HL-60 (cell line): Measurements from ENCODE around the gene TNFRSF8.

Source experiments
- DNase-seq, 2 experiments: peaks; one replicate each; pipeline ENCODE4 v3.0.0-alpha.2; 2010 to 2020; ENCODE audit warnings: low read depth in 1 of 2, low spot score in 1 of 2
- H3K27ac ChIP-seq: fragments of 250-450 bp; sonication (Bioruptor Pico); replicated peaks from 2 replicates; pipeline ENCODE4 v1.5.1; 2020; ENCODE audit warnings: mild to moderate bottlenecking, moderate library complexity
- H3K27me3 ChIP-seq: fragments of 250-450 bp; sonication (Bioruptor Pico); 2 replicates; pipeline ENCODE4 v1.5.1; 2021; ENCODE audit warnings: mild to moderate bottlenecking, moderate library complexity; ENCODE audit not compliant: insufficient read depth, poor library complexity, severe bottlenecking
- H3K4me3 ChIP-seq: replicated peaks from 2 replicates; pipeline ENCODE4 v1.5.1; 2011; ENCODE audit warnings: mild to moderate bottlenecking, control low read depth, low read length; ENCODE audit not compliant: insufficient read depth
- GABPA ChIP-seq: IDR thresholded peaks from 2 replicates; pipeline ENCODE4 v1.6.1; 2012; ENCODE audit warnings: low read depth
- POLR2AphosphoS5 ChIP-seq: IDR thresholded peaks from 2 replicates; pipeline ENCODE4 v1.6.1; 2012; ENCODE audit warnings: low read depth
- SPI1 ChIP-seq: IDR thresholded peaks from 2 replicates; pipeline ENCODE4 v1.6.1; 2012; ENCODE audit warnings: low read depth, mild to moderate bottlenecking, borderline replicate concordance
- long read RNA-seq: library from polyadenylated mRNA; unstranded; transcript quantifications from one replicate; pipeline ENCODE4 v2.0.0, GENCODE V29; 2020
- TF ChIP-seq, protein P1 (sequence below): IDR thresholded peaks from 2 replicates; pipeline ENCODE4 v1.6.1; 2012; ENCODE audit warnings: low read depth; ENCODE audit not compliant: insufficient replicate concordance
- TF ChIP-seq, protein P2 (sequence below): IDR thresholded peaks from one replicate; pipeline ENCODE4 v1.5.1; 2011; ENCODE audit warnings: low read length, control low read depth, inconsistent platforms; ENCODE audit not compliant: insufficient read depth

The TNFRSF8 gene
- long read RNA-seq, transcript TNFRSF8-201 (15 exons, 3,686 nt): major isoform, 49 of 91 reads
- long read RNA-seq, partial matches to known transcripts: 7 of 91 reads
- long read RNA-seq, other reads (novel, unspliced or antisense): 32 of 91 reads

DNA sequence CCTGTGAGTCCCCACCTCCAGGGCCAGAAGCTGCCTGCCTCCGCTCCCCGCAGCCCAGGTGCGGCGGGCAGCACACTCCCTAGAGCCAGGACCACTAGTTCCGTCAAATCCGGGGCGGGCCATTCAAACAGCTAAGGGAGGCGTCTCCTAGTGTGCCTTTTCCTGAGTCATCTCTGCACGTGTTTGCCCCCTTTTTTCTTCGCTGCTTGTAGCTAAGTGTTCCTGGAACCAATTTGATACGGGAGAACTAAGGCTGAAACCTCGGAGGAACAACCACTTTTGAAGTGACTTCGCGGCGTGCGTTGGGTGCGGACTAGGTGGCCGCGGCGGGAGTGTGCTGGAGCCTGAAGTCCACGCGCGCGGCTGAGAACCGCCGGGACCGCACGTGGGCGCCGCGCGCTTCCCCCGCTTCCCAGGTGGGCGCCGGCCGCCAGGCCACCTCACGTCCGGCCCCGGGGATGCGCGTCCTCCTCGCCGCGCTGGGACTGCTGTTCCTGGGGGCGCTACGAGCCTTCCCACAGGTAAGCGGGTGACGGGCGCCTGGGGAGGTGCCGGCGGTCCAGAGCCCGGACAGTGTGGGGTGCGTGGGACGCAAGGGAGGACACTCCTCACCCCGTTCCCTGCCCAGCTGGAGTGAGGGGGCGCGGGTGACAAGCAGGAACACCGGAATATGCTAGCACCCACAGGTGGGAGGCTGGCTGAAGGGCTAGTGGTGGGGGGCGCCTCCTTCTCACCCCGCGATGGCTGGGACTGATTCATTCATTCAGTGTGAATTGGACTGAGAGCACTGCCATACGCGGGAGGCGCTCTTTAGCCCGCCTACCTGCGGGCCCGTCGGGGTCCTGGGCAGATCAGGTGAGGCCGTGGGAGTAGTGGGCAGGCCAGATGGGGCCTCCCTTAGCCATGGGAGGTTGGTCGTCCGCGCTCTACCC lies at the start of gene TNFRSF8:
Gene TNFRSF8 (plus strand): TSS at position 163 of the 932 bp plus-strand sequence. CDS start 296 bp downstream, at position 459.
- DNase-seq: peak in 1 of 2 experiments; percentile 23
- no peak within 1 kb of the TSS for H3K4me3 ChIP-seq
- peaks cover 15% of the 10 kb centered on the region for H3K27me3 ChIP-seq
- H3K27ac ChIP-seq: no peak within 1 kb of the TSS
- TF ChIP-seq POLR2AphosphoS5 (no peak), GABPA (no peak), SPI1 (no peak)
- TF ChIP-seq, protein P1, sequence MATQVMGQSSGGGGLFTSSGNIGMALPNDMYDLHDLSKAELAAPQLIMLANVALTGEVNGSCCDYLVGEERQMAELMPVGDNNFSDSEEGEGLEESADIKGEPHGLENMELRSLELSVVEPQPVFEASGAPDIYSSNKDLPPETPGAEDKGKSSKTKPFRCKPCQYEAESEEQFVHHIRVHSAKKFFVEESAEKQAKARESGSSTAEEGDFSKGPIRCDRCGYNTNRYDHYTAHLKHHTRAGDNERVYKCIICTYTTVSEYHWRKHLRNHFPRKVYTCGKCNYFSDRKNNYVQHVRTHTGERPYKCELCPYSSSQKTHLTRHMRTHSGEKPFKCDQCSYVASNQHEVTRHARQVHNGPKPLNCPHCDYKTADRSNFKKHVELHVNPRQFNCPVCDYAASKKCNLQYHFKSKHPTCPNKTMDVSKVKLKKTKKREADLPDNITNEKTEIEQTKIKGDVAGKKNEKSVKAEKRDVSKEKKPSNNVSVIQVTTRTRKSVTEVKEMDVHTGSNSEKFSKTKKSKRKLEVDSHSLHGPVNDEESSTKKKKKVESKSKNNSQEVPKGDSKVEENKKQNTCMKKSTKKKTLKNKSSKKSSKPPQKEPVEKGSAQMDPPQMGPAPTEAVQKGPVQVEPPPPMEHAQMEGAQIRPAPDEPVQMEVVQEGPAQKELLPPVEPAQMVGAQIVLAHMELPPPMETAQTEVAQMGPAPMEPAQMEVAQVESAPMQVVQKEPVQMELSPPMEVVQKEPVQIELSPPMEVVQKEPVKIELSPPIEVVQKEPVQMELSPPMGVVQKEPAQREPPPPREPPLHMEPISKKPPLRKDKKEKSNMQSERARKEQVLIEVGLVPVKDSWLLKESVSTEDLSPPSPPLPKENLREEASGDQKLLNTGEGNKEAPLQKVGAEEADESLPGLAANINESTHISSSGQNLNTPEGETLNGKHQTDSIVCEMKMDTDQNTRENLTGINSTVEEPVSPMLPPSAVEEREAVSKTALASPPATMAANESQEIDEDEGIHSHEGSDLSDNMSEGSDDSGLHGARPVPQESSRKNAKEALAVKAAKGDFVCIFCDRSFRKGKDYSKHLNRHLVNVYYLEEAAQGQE: no peak
- TF ChIP-seq, protein P2, sequence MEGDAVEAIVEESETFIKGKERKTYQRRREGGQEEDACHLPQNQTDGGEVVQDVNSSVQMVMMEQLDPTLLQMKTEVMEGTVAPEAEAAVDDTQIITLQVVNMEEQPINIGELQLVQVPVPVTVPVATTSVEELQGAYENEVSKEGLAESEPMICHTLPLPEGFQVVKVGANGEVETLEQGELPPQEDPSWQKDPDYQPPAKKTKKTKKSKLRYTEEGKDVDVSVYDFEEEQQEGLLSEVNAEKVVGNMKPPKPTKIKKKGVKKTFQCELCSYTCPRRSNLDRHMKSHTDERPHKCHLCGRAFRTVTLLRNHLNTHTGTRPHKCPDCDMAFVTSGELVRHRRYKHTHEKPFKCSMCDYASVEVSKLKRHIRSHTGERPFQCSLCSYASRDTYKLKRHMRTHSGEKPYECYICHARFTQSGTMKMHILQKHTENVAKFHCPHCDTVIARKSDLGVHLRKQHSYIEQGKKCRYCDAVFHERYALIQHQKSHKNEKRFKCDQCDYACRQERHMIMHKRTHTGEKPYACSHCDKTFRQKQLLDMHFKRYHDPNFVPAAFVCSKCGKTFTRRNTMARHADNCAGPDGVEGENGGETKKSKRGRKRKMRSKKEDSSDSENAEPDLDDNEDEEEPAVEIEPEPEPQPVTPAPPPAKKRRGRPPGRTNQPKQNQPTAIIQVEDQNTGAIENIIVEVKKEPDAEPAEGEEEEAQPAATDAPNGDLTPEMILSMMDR: no peak

DNA sequence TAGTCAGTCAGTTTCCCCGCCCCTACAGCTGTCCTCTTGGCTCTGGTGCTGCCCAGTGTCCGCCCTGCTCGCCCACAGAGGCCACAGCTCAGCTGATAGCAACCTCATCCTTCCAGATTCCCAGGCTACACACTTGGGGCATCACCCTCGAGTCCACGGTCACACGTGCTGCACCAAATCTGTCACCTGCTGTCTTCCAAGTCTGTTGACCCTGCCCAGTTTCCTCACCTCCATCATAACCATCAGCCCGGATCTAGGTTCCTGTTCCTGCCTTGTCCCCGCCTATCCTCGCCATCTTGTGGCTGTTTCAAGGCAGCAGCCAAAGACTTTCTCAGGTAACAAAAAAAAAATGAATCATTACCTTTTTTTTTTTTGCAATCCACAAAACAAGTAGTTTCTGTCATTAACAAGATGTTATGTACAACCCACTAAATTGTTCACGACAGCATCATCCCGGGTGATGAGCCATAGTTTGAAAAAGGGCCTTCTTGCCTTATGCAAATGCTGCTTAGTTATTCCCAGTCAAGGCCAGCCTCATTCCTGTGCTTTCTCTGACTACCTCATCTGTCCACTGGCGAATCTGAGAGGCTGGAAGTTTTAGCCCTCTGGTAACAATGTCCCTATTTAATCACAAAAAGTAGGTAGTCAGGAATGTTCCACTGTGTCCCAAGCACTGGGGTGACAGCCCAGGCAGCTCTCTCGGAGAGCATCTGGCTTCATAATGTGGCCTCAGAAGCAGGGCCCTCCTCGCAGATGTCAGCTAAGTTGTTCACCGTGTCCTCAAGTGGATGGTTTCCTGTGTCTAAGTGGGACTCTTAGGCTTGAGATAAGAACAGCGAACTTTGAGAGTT lies 48.7 kb upstream of the TNFRSF8 start:
- Histone ChIP-seq H3K27me3 (no peaks in the 10 kb centered on the region), H3K27ac (no peak overlapping the region), H3K4me3 (no peak overlapping the region)
- TF ChIP-seq SPI1: no peak
- TF ChIP-seq, protein P1: no peak
- TF ChIP-seq POLR2AphosphoS5: no peak
- TF ChIP-seq GABPA: no peak
- TF ChIP-seq, protein P2: no peak
- DNase-seq: peak in 1 of 2 experiments; percentile 43

DNA sequence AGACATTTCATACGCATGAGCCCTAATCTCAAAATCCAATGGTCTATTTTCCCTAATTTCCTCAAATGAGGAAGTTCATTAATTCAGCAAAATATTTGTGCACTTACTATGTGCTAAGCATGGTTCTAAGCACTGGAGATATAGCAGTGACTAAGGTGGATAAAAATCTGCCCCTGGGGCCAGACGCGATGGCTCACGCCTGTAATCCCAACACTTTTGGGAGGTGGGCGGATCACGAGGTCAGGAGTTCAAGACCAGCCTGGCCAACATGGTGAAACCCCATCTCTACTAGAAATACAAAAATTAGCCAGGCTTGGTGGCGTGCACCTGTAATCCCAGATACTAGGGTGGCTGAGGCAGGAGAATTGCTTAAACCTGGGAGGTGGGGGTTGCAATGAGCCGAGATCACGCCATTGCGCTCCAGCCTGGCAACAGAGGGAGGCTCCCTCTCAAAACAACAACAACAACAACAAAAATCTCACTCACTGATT lies 48.1 kb upstream of the TNFRSF8 start:
- H3K27ac ChIP-seq: no peak overlapping the region
- no peak for DNase-seq
- TF ChIP-seq SPI1 (no peak), GABPA (no peak)
- TF ChIP-seq, protein P1: no peak
- H3K4me3 ChIP-seq: no peak overlapping the region
- no peaks in the 10 kb centered on the region for H3K27me3 ChIP-seq
